Measurements from ENCODE around the gene MOB4. TPM values are rescaled to one million over a fixed set of nuclear protein-coding genes. Genes with fewer than 3 reads are reported as not detected.

MOB4 gene
- total and polyA plus RNA-seq, 2 experiments from 2014 or later = 68.2 to 87.0 TPM

- TF ChIP-seq ZNF462 (CRISPR knock-in tag; IDR thresholded peaks at IDR 0.05) (no peak), STAT1 (IDR thresholded peaks at IDR 0.05; ENCODE audit: unreplicated experiment) (no peak), JUNB (IDR thresholded peaks at IDR 0.05; ENCODE audit: unreplicated experiment) (no peak)
Measured at GRCh38 chr2:197558393-197558792, 42.5 kb downstream of the MOB4 start (continued).

- Histone ChIP-seq H3F3A (replicated peaks; ENCODE audit: low read depth) (no peaks in the 10 kb centered on the region), H3K4me3 (no peak overlapping the region), H3K27me3 (ENCODE audit: insufficient read depth) (no peaks in the 10 kb centered on the region), H3K79me2 (replicated peaks; ENCODE audit: insufficient read depth) (peaks cover 6% of the 10 kb centered on the region; the same call in 1 of the 2 replicates), H3K36me3 (ENCODE audit: insufficient read depth) (peaks cover 7% of the 10 kb centered on the region; the same call in 1 of the 2 replicates), H3K9me2 (ENCODE audit: insufficient read depth) (no peaks in the 10 kb centered on the region), H3K4me2 (no peak overlapping the region), H3K4me1 (ENCODE audit: insufficient read depth) (no peaks in the 10 kb centered on the region), H4K20me1 (replicated peaks; ENCODE audit: insufficient read depth) (no peaks in the 10 kb centered on the region), H3K27ac (ENCODE audit: low read depth) (peak overlapping the region; percentile 14; the same call in 1 of the 2 replicates), H2AFZ (no peak overlapping the region)
- peaks cover 11% of the 10 kb centered on the region; the same call in 2 of the 3 replicates for H3K9me3 Mint-ChIP-seq
- H3K27ac Mint-ChIP-seq = no peak overlapping the region
- DNase-seq (ENCODE audit: low spot score) (no peak), ATAC-seq (no peak)
- H3K36me3 Mint-ChIP-seq (ENCODE audit: low read depth) = peaks cover 44% of the 10 kb centered on the region
- H3K27me3 Mint-ChIP-seq (ENCODE audit: insufficient read depth, low read depth, poor library complexity) = peaks cover 1% of the 10 kb centered on the region
- no peak overlapping the region for H3K4me3 Mint-ChIP-seq
- peaks cover 6% of the 10 kb centered on the region; the same call in 2 of the 3 replicates for H3K4me1 Mint-ChIP-seq
- no peak for TF ChIP-seq STAT1 (IDR thresholded peaks at IDR 0.05; ENCODE audit: unreplicated experiment)
- no peak for TF ChIP-seq JUNB (IDR thresholded peaks at IDR 0.05; ENCODE audit: unreplicated experiment)
- no peak for TF ChIP-seq ZNF462 (CRISPR knock-in tag; IDR thresholded peaks at IDR 0.05)
- no peak for TF ChIP-seq POLR2AphosphoS5 (IDR thresholded peaks at IDR 0.05; ENCODE audit: low read depth)
- TF ChIP-seq EZH2phosphoT487 (IDR thresholded peaks at IDR 0.05; ENCODE audit: unreplicated experiment) = no peak
- no peak for TF ChIP-seq ZNF114 (CRISPR knock-in tag; IDR thresholded peaks at IDR 0.05)
- TF ChIP-seq ZNF331 (CRISPR knock-in tag; IDR thresholded peaks at IDR 0.05; ENCODE audit: low read depth) = no peak
- no peak for TF ChIP-seq CREB1 (CRISPR knock-in tag; IDR thresholded peaks at IDR 0.05; ENCODE audit: low read depth)
- no peak for TF ChIP-seq EZH2 (IDR thresholded peaks at IDR 0.05; ENCODE audit: low read depth, unreplicated experiment)
Measured at GRCh38 chr2:197559681-197560080, 43.8 kb downstream of the MOB4 start.

Data from GM23338 (cell line).